Fibroblast of lung (primary cell): Measurements from ENCODE around the gene ATP8A1.

ENCODE experiments used
- CTCF ChIP-seq, 2 donors: IDR thresholded peaks in 1 of 2; conservative IDR thresholded peaks in 1 of 2; 1 replicate in 1 of 2; 2 replicates in 1 of 2; pipeline ENCODE4 v1.5.1; 2011 to 2012; ENCODE audit warnings: low read length in 2 of 2, control low read depth in 1 of 2, inconsistent platforms in 1 of 2, low read depth in 1 of 2, mild to moderate bottlenecking in 1 of 2
- EZH2 ChIP-seq: IDR thresholded peaks from 2 replicates; pipeline ENCODE4 v1.5.1; 2012; ENCODE audit warnings: low read length, control low read depth, mild to moderate bottlenecking; ENCODE audit errors: missing control alignments

- TF ChIP-seq CTCF (conservative IDR thresholded peaks at IDR 0.05 in 1 of 2, IDR thresholded peaks at IDR 0.05 in 1 of 2; ENCODE audit: low read depth in 1 of 2, low read length in 2 of 2) (no peak), EZH2 (no peak)
These were observed 292.4 kb downstream of the ATP8A1 start for GRCh38 chr4:42364266-42365053.
